IPS-20b (cell line): ENCODE results near the gene IGF2R.

Experiments
- H3K27ac ChIP-seq: one replicate; pipeline ENCODE4 v1.5.1; 2013; ENCODE audit warnings: low read length
- H3K27me3 ChIP-seq: 2 replicates; pipeline ENCODE4 v1.6.1; 2013; ENCODE audit warnings: mild to moderate bottlenecking, low read length, inconsistent platforms; ENCODE audit not compliant: insufficient read depth
- H3K36me3 ChIP-seq: 2 replicates; pipeline ENCODE4 v1.6.1; 2013; ENCODE audit warnings: low read depth, mild to moderate bottlenecking, inconsistent platforms, low read length, moderate library complexity; ENCODE audit not compliant: insufficient read depth
- H3K4me1 ChIP-seq: 2 replicates; pipeline ENCODE4 v1.6.1; 2013; ENCODE audit warnings: mild to moderate bottlenecking, control low read depth, inconsistent platforms, low read length, moderate library complexity; ENCODE audit not compliant: insufficient read depth
- H3K4me3 ChIP-seq: 2 replicates; pipeline ENCODE4 v1.5.1; 2013; ENCODE audit warnings: mild to moderate bottlenecking, low read length, inconsistent platforms
- H3K9ac ChIP-seq: 2 replicates; pipeline ENCODE4 v1.6.1; 2013; ENCODE audit warnings: low read depth, mild to moderate bottlenecking, inconsistent platforms, low read length, moderate library complexity
- H3K9me3 ChIP-seq: 2 replicates; pipeline ENCODE4 v1.6.1; 2013; ENCODE audit warnings: mild to moderate bottlenecking, low read depth, low read length, inconsistent platforms; ENCODE audit not compliant: insufficient read depth

Gene IGF2R

GRCh38 chr6:159935633-159936032, 33.2 kb upstream of the IGF2R start:
- Histone ChIP-seq H3K27me3 (no peaks in the 10 kb centered on the region), H3K4me3 (no peak overlapping the region), H3K27ac (no peak overlapping the region), H3K9me3 (no peaks in the 10 kb centered on the region), H3K4me1 (no peaks in the 10 kb centered on the region), H3K9ac (no peak overlapping the region), H3K36me3 (no peaks in the 10 kb centered on the region)

- no peaks in the 10 kb centered on the region for H3K27me3 ChIP-seq
- H3K4me3 ChIP-seq, result no peak overlapping the region
Observed at GRCh38 chr6:159939591-159940016, 29.3 kb upstream of the IGF2R start.

DNA sequence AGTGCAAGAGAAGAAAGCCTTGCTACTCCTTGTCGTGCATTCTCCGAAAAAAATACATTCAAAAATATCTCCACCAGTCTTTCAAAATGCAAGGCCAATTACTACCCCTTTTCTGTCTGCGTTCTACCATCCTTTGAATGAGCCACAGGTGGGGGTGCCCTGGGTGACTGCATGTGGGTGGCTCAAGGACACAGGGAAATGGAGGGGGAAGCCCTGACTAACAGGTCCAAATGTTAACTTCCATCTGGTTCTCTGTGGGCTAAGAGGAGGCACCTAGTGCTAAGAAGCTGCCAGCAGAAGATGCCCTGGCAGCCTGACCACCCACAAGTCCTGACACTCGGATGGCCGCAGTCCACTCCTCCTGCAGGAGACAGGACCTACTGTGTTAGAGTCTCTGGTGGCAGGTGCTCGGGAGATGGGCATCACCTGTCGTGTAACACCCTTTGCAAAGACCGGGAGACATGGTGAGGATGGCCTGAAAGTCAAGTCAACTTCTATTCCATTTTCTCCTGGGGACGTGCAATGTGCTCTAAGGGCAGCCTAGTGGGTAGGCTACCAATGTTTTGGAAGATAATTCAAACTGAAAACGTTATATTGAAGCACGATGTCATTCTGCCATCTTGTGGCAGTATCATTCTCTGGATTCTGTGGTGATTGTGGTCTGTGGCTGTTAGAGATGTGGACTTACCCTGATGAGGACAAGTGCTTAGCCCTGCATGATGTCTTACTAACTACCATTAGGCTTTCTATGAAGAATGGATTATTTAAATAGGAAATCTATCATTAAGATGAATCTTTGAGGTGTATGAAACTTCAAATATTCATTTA, 27.4 kb upstream of the IGF2R start:
- H3K9me3 ChIP-seq, result peaks cover 11% of the 10 kb centered on the region; the same call in 1 of the 2 replicates
- peaks cover under 1% of the 10 kb centered on the region; the same call in 1 of the 2 replicates for H3K4me1 ChIP-seq
- H3K4me3 ChIP-seq, result no peak overlapping the region
- no peak overlapping the region for H3K9ac ChIP-seq
- no peak overlapping the region for H3K27ac ChIP-seq
- no peaks in the 10 kb centered on the region for H3K27me3 ChIP-seq
- H3K36me3 ChIP-seq, result no peaks in the 10 kb centered on the region

More at GRCh38 chr6:159939591-159940016, 29.3 kb upstream of the IGF2R start:
- H3K4me1 ChIP-seq, result no peaks in the 10 kb centered on the region
- no peak overlapping the region for H3K27ac ChIP-seq
- H3K36me3 ChIP-seq, result no peaks in the 10 kb centered on the region
- H3K9me3 ChIP-seq, result peaks cover 8% of the 10 kb centered on the region; the same call in 1 of the 2 replicates
- no peak overlapping the region for H3K9ac ChIP-seq

DNA sequence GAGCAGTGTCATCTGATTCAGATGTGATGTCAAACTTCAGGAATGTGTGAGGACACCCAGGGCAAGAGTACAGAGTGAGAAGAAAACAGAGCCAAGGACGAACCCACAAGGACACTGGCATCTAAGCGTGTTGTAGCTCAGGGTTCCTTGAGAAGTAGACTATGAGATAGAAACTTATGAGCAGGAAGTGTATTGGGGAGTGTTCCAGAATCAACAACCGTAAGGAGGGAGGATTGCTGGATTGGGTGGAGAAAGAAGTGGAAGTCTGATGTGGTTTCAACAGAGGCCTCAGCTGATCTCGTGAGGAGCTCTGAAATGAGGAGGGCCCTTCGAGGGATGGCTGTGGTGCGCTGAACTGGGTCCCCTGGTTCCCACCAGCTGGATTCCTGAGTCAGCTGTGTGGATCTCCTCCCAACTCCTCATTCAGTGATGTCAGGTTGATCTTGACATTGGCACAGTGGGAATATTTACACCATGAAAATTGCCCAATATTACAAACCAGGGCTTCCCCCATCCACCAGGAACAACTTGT, 25.7 kb upstream of the IGF2R start:
- Histone ChIP-seq H3K4me3 (no peak overlapping the region), H3K9me3 (peaks cover 11% of the 10 kb centered on the region; the same call in 1 of the 2 replicates), H3K36me3 (no peaks in the 10 kb centered on the region), H3K4me1 (peaks cover 8% of the 10 kb centered on the region; the same call in 1 of the 2 replicates), H3K27ac (no peak overlapping the region), H3K9ac (no peak overlapping the region), H3K27me3 (no peaks in the 10 kb centered on the region)

- Histone ChIP-seq H3K4me1 (peaks cover 8% of the 10 kb centered on the region; the same call in 1 of the 2 replicates), H3K9me3 (peaks cover 11% of the 10 kb centered on the region; the same call in 1 of the 2 replicates), H3K27me3 (no peaks in the 10 kb centered on the region), H3K4me3 (no peak overlapping the region), H3K27ac (no peak overlapping the region), H3K36me3 (no peaks in the 10 kb centered on the region), H3K9ac (no peak overlapping the region)
Observed at GRCh38 chr6:159943968-159944598, 24.8 kb upstream of the IGF2R start.

- H3K4me1 ChIP-seq, result peaks cover 8% of the 10 kb centered on the region; the same call in 1 of the 2 replicates
- no peaks in the 10 kb centered on the region for H3K36me3 ChIP-seq
- H3K9ac ChIP-seq, result no peak overlapping the region
- no peaks in the 10 kb centered on the region for H3K27me3 ChIP-seq
- peaks cover 11% of the 10 kb centered on the region; the same call in 1 of the 2 replicates for H3K9me3 ChIP-seq
- no peak overlapping the region for H3K4me3 ChIP-seq
- H3K27ac ChIP-seq, result no peak overlapping the region
Observed at GRCh38 chr6:159945801-159946392, 23.0 kb upstream of the IGF2R start.

DNA sequence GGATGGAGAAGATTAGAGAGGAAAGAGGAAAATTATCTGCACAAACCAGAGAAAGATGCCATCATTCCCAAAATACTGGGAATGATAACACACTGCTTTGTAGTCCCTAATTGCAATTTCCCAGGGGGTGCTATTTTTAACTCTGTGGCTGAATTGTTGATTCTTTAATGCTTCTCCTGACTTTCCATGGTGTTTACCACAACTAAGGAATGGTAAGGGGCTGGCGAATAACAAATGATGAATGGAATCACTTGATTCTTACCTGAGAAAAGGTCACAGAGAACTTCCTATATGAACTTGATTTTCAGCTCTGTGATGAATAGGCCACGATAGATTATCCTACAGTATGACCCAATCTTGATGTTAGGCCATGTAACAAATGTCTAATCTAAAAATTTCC, 22.0 kb upstream of the IGF2R start:
- Histone ChIP-seq H3K4me1 (peaks cover 8% of the 10 kb centered on the region; the same call in 1 of the 2 replicates), H3K36me3 (no peaks in the 10 kb centered on the region), H3K27ac (no peak overlapping the region), H3K27me3 (no peaks in the 10 kb centered on the region), H3K4me3 (no peak overlapping the region; the same call in 1 of the 2 replicates), H3K9me3 (peaks cover 11% of the 10 kb centered on the region; the same call in 1 of the 2 replicates), H3K9ac (no peak overlapping the region)

DNA sequence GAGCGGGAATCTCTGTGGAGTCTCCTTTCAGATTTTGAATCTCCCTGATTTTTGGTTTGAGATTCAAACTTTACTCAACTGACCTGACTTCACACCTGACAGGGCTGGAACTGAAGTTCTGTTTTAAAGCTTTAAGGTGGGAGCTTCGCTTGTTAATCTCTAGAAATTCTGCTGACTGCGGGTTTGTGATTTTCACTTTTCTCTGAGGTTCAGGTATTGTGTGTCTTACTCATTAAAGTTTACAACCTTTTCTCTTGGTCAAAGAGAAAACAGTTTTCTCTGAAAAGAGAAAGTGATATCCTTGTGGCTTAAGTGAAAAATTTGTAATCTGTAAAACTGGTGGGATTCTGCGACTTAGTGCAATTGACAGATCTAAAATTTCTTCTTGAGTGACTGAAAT, 20.7 kb upstream of the IGF2R start:
- Histone ChIP-seq H3K27me3 (no peaks in the 10 kb centered on the region), H3K4me3 (no peak overlapping the region), H3K4me1 (peaks cover 8% of the 10 kb centered on the region; the same call in 1 of the 2 replicates), H3K27ac (no peak overlapping the region), H3K36me3 (no peaks in the 10 kb centered on the region), H3K9me3 (peaks cover 11% of the 10 kb centered on the region; the same call in 1 of the 2 replicates), H3K9ac (no peak overlapping the region)

- Histone ChIP-seq H3K9me3 (no peaks in the 10 kb centered on the region), H3K27me3 (no peaks in the 10 kb centered on the region), H3K4me1 (peaks cover 5% of the 10 kb centered on the region; the same call in 1 of the 2 replicates), H3K9ac (no peak overlapping the region), H3K4me3 (no peak overlapping the region), H3K36me3 (no peaks in the 10 kb centered on the region), H3K27ac (no peak overlapping the region)
Observed at GRCh38 chr6:159951772-159952171, 17.1 kb upstream of the IGF2R start.

GRCh38 chr6:159952289-159953005, 16.4 kb upstream of the IGF2R start:
- no peaks in the 10 kb centered on the region for H3K36me3 ChIP-seq
- no peak overlapping the region for H3K4me3 ChIP-seq
- H3K4me1 ChIP-seq, result no peaks in the 10 kb centered on the region; the same call in 1 of the 2 replicates
- no peak overlapping the region for H3K27ac ChIP-seq
- H3K9ac ChIP-seq, result no peak overlapping the region
- no peaks in the 10 kb centered on the region for H3K27me3 ChIP-seq
- no peaks in the 10 kb centered on the region for H3K9me3 ChIP-seq

DNA sequence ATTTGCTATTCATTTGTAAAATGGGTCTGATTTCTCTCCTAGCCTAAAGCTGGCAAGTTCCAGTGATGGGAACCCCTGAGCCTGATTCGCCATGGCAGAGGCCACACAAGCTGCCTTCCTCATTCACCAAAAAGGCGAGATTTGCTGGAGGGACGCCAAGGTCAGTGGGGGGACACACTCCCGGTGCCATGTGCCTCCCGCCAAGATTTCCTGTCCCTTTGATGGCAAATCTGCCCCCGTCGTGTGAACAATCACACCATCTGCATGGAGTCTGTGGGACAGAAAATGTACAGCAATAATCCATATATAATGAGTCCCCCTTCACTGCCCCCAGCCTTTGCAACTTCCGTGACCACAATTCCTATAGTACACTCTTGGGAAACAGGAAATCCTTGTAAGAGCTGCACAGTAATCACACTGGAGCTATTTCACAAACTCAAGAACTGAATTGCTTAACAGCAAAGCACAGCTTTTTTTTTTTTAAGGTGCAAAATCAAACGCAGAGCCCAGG, 15.7 kb upstream of the IGF2R start:
- Histone ChIP-seq H3K9ac (no peak overlapping the region), H3K4me1 (no peaks in the 10 kb centered on the region), H3K9me3 (no peaks in the 10 kb centered on the region), H3K4me3 (no peak overlapping the region), H3K36me3 (no peaks in the 10 kb centered on the region), H3K27ac (no peak overlapping the region), H3K27me3 (no peaks in the 10 kb centered on the region)
